HG02642 (cell line): Measurements from ENCODE around the gene TMCO5A.
A peak's percentile ranks its signal among the peaks of the same experiment; 100 is the strongest.

Experiments used
- ATAC-seq: cut with Tn5 transposase; IDR thresholded peaks from one replicate; pipeline ENCODE4 v1.9.1; 2021; ENCODE audit warnings: mild to moderate bottlenecking; ENCODE audit not compliant: unreplicated experiment, poor library complexity

TMCO5A gene

GRCh38 chr15:37934340-37934739, at the start of gene TMCO5A:
Gene TMCO5A (plus strand): TSS chr15:37934640. CDS start chr15:37936324, 1,684 bp downstream.
- ATAC-seq: no peak

DNA sequence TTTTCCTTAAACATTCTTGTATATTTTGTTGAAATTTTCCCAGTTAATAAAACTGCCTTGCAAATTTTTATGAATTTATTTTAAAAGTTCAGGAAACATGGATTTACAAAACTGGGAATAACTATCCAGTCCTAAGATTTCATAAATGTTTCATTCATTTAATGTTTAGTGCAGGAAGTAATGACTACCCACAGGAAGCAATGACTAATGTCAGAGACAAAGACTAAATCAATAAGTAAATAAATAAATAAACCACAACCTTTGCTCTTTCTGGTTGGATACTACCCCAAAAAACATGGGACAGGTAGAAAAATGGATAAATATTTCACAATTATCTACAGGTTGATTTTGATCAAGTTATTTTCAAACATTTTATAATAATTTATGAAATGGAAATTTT, 48.8 kb upstream of the TMCO5A start:
- ATAC-seq: no peak

DNA sequence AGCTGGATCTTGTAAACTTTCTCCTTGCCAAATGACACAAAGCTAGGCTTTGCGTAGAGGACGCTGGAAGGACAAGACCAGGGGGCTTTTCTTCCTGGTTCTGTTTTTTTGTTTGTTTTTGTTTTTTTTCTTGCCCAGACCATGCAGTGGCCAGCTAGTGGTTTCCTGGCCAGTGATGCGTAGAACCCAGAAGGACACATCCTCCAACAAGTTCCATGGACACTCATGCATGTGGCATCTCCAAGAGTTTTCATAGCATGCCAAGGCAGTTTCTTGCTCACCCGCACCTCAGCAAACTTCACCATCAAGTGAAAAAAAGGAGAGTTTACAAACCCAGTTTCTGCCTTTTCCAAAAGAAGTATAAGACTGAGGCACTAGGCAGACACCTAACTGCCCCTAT, 46.1 kb upstream of the TMCO5A start:
- ATAC-seq: no peak

- peak; percentile 64 for ATAC-seq
Observed at GRCh38 chr15:37891766-37892368, 42.6 kb upstream of the TMCO5A start.

- ATAC-seq: no peak
Observed at GRCh38 chr15:37893309-37893708, 41.1 kb upstream of the TMCO5A start.

GRCh38 chr15:37898362-37898761, 36.1 kb upstream of the TMCO5A start:
- no peak for ATAC-seq

GRCh38 chr15:37900326-37901221, 33.9 kb upstream of the TMCO5A start:
- ATAC-seq: no peak

GRCh38 chr15:37902126-37902525, 32.3 kb upstream of the TMCO5A start:
- no peak for ATAC-seq

GRCh38 chr15:37903919-37904625, 30.4 kb upstream of the TMCO5A start:
- no peak for ATAC-seq

DNA sequence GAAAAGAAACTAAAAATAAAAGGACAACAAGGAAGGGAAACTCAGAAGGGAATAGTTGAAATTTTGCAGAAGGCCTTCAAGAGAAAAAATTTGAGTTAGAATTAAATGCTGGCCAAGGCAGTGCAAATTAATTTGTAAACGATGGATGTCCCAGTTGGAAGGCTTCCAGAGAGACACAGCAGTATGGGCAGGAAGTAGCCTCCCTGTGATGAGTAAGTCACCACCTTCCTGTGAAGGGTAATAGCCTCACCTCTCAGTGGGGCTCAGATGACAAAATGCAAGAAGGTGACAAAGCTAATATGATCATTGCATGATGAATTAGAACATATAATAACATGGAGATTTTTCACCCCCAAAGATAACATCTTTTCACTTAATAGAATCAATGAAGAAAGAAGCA, 27.3 kb upstream of the TMCO5A start:
- ATAC-seq: no peak

- ATAC-seq: no peak
Observed at GRCh38 chr15:37921527-37922385, 12.7 kb upstream of the TMCO5A start.

GRCh38 chr15:37926136-37926535, 8.3 kb upstream of the TMCO5A start:
- no peak for ATAC-seq

- no peak for ATAC-seq
Observed at GRCh38 chr15:37929238-37929637, 5.2 kb upstream of the TMCO5A start.

DNA sequence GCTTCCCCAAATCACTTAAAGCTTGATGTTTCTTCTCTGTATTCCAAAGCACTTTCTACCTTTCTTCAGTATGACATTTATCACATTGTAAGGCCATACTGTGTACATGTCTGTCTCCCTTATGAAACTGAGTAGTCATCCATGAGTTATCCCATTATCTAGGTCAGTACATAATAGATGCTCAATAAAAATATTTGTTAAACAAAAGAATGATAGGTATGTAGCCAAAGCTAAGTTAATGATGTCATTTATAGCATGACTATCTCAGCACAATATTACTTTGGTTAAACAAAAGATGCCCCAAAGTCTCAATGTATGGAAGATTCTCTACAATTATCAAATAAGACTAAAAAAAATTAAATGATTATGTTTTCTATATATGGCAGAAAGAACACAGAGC, 3.1 kb upstream of the TMCO5A start:
- ATAC-seq: no peak

DNA sequence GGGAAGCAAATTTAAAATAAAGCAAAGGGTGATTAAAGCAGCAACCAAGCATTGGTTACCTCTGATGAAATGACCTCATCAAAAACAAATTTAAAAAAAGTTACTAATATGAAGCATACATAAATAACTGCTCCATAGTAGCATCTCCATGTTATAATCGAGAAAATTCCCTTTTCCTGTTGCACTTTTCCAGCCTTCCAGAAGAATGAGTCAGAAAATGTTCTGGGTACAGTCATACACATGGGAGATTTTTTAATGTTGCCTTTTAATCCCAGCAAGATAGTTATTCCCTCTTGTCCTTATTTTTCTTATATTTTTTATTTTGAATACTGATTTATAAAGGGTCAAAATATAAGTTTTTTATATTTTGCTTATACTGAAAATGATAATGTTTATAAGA, 2.6 kb upstream of the TMCO5A start:
- no peak for ATAC-seq

DNA sequence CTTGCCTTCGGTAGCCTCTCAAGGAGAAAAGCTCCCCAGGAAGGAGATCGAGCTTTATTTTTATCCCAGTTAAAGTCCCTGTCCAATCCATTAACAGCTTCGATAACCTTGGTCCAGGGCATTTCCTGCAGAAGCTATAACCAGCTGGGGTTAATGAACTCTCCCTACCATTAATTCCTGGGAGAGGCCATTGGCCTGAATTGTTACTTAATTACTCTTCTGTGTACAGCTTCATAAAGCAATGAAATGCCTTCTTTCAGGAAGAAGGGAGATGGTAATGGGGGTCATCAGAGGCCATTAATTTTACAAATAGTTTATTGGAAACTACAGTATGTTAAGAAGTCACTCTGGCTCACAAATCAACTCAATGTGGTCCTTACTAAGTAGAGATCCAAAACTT, 1.9 kb upstream of the TMCO5A start:
- ATAC-seq: no peak

DNA sequence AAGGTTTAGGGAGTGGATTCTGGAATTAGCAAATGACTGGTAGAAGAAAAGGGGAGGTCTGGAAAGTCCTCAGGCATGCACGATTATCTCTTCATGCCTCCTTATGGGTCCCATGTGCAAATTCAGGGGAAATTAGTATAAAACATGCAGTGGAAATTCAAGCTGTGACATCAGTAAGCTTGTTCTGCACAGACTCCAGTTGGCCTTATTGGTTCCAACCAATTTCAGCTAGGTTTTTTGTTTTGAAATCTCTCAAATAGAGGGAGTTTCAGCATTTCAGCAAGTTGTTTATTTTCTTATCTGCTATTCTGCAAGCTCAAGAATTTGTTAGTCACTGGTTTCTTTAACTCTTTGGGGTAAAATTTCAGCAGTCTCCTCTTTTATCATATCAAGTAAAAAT, 774 bp upstream of the TMCO5A start:
- no peak for ATAC-seq

DNA sequence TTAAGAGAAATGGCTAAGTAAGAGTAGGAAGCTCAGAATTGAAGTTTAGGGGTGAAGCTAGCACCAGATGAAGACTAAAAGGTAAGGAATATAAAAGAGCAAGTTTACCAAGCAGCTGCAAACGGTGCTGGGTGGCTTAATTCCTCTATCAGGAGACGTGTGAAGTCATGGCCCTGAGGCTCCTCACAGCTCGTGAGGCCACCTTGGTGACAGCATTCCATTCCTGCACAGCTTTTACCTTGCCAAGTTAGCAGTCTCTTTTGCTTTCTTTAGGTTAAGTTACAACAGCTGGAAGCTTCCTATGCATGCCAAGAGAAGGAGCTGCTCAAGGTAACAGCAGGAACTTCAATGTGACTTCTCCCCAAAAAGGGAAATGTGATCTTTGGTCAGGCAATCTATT, 6.4 kb downstream of the TMCO5A start:
- no peak for ATAC-seq

DNA sequence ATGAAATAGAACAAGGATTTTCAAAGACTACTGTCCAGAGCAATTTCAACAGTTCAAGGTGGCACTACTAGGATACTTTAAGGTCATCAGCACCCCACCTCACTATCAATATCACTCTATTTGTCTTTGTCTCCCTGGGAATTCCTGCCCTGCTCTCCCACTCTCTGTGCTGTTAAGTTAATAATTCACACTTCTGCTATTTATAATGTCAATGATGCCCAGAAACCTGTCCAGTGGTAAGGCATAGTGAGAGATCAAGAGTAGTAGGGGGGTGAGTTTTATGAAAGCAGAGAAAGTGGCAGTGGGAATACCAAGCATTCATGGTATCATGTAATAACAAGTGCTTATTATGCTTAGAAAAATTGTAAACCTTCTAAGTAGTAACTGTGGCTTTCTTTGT, 7.3 kb downstream of the TMCO5A start:
- no peak for ATAC-seq

- no peak for ATAC-seq
Observed at GRCh38 chr15:37951999-37952398, 17.6 kb downstream of the TMCO5A start.
